HG02852 (cell line): ENCODE results near the gene CDC42EP2.

Experiments used
- ATAC-seq: cut with Tn5 transposase; IDR thresholded peaks from one replicate; pipeline ENCODE4 v1.9.1; 2021; ENCODE audit warnings: mild to moderate bottlenecking, moderate library complexity; ENCODE audit not compliant: unreplicated experiment

The CDC42EP2 gene

GRCh38 chr11:65355013-65355775 lies 40.5 kb downstream of the CDC42EP2 start:
- ATAC-seq: peak; percentile 27

GRCh38 chr11:65355776-65356393 lies 41.2 kb downstream of the CDC42EP2 start:
- no peak for ATAC-seq

- ATAC-seq: no peak
These were observed 41.8 kb downstream of the CDC42EP2 start for GRCh38 chr11:65356394-65356972.

- no peak for ATAC-seq
These were observed 43.2 kb downstream of the CDC42EP2 start for GRCh38 chr11:65357856-65358356.

GRCh38 chr11:65362320-65362931 lies 47.8 kb downstream of the CDC42EP2 start:
- no peak for ATAC-seq

- no peak for ATAC-seq
These were observed 48.3 kb downstream of the CDC42EP2 start for GRCh38 chr11:65362966-65363365.

- ATAC-seq: no peak
These were observed 49.1 kb downstream of the CDC42EP2 start for GRCh38 chr11:65363770-65364169.

- ATAC-seq: no peak
These were observed 51.7 kb downstream of the CDC42EP2 start for GRCh38 chr11:65366340-65366773.

- no peak for ATAC-seq
These were observed 56.0 kb downstream of the CDC42EP2 start for GRCh38 chr11:65370659-65371049.
